Activated CD8-positive, alpha-beta memory T cell treated with anti-CD3 and anti-CD28 coated beads for 4 hours (primary cell): ENCODE data around the gene SLC38A2.
"Not testable (repeated sequence)": the region's sequence is repeated elsewhere in the genome, so short reads cannot be mapped to it uniquely, and the experiment has no call there.

Experiments used
- DNase-seq, 2 donors: peaks; one replicate each; pipeline ENCODE4 v3.0.0-alpha.2; 2020; ENCODE audit warnings: low read depth in 2 of 2

SLC38A2 gene

GRCh38 chr12:46360908-46361666, 11.5 kb downstream of the SLC38A2 start:
- DNase-seq = no peak

GRCh38 chr12:46360370-46360769, 12.2 kb downstream of the SLC38A2 start:
- DNase-seq = no peak

DNA sequence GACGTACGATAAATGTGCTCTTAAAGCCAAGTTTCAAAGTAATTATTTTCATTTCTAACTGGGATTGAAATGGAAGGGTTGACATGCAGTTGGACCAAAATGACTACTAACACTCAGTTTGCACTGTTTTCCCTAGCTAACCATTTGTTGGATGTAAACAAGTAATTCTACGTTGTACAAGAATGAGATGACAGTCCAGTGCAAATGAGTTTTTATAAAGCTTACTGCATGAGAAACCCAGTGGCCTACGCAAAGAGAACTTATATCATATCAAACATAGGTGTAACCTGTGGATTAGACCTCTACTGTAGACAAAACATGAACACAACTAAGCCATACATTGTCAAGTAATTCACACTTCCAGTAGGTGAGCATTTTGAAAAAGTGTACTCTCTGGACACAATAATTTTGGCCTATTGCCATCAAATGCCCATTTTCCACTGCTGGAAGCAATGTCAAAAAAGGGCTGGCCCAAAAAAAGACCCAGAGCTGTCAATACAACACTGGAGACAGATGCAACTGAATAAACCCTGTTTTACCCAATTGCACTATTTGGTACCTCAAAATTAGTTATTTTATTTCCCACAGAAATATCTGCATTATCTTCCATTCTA, 12.8 kb downstream of the SLC38A2 start:
- DNase-seq = no peak

DNA sequence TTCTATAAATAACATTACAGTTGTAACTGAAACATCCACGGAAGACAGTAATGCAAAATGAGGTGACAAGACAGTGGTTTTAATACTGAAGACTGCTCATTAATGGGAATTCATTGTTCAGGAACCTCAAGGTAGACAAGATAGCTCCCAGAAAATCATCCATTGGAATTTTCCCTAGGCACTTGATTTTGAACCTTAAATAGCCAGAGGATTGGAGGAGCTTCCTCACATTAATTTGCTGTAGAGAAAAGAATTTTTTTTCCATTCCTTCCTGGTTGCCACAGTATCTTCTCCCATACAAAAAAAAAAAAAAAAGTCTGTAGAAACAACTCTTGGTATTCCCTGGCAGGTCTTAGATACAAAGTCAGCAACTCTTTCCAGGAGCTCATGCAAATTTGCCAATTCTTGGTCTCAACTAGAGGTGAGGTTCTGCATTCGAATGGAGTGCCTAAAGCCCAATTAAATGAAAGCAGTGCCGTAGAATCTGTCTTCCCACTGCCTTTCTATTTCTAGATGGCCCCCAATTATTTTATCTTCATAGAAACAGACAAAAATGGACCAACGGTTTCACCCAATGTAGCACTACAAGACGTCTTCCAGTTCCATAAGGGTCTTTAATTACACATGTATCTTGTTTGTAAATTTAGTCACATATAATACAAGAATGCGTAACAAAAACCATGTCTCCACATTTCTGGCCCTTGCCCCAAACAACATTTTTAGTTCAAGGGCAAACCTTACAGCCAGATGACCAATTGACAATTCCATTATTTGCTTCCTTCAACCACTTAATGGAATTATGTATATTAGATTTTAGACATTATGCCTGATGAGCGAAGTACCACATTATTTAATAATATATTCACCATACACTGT, 13.5 kb downstream of the SLC38A2 start:
- DNase-seq = no peak

- no peak for DNase-seq
These were observed 14.3 kb downstream of the SLC38A2 start for GRCh38 chr12:46358325-46358700.

DNA sequence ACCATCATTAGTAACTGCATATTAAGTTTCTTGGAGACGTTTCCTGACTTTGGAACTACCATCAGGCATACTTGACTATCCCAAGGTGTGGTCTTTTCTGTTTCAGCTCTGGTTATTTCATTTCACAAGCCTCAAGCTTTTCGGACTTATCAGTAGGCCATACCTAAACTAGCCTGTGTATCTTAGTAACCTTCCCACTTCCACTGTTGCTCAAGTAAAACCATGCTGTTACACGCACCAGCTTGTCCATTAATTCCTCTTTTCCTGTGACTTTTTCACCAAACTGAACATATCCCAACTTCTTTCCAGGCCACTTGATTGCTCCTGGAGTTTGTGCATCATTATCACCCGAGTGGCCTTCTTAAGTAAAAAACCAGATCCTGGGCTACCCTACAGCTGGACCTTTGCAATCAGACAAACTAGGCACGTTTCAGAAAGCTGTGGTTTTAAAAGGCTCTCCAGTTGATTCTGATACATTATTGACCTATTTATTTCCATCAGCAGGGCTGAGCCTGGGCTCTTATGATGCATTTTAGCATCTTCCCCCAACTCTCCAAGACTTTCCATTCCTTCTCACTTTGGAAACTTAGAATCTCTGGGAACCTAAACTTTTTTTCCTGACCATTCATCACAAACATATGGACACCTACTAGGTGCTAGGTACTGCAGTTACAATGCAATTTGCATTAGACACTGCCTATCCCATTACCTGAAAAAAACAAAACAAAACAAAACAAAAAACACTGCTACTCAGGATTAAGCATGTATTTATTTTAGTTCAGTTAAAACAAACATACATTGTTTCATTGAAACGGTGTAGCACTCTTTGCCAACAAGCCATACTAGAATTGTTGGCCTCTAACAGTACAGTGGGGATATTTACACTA, 14.9 kb downstream of the SLC38A2 start:
- no peak for DNase-seq

DNA sequence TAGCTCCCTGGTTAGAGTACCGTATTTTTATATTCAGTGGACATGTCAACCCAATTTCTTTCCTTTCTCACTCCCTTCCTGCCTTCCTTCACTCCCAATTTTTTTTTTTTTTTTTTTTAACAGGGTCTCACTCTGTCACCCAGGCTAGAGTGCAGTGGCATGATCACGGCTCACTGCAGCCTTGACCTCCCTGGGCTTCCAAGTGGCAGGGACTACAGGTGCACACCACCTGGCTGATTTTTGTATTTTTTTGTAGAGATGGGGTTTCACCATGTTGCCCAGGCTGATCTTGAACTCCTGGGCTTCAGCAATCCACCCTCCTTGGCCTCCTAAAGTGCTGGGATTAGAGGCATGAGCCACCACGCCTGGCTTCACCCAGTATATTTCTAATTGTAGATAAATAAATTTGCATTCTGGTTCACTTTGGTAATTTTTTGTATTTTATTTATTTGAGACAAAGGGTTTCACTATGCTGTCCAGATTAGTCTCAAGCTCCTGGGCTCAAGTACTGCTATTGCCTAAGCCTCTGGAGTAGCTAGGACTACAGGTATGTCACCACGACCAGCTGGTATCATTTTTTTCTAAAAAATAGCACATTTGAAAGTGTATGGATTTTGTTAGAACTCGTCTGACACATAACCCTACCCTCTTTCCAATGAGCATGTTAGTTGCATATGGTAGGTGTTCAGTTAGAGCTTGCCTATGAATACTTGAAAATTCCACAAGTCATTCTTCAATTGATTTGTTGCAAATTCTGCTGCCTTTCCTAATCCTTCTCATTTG, 15.7 kb downstream of the SLC38A2 start:
- no peak for DNase-seq

DNA sequence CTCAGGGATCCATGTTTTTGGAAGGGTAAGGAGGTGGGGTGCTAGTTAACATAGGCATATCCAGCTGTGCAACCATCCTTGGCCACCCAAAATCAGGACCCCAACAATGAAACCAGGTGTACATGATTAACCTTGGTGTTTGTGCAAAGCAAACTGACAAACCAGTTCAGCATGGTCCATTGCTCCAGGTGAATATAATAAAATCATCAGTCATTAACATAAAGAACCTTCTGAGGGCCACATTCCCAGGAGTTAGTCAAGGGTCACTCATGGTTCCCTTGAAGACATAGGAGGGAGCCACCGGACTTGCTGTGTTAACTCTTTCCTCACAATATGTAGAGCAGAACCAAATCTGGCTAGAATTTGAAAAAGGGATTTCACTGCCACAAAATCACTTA, 17.8 kb downstream of the SLC38A2 start:
- no peak for DNase-seq

DNA sequence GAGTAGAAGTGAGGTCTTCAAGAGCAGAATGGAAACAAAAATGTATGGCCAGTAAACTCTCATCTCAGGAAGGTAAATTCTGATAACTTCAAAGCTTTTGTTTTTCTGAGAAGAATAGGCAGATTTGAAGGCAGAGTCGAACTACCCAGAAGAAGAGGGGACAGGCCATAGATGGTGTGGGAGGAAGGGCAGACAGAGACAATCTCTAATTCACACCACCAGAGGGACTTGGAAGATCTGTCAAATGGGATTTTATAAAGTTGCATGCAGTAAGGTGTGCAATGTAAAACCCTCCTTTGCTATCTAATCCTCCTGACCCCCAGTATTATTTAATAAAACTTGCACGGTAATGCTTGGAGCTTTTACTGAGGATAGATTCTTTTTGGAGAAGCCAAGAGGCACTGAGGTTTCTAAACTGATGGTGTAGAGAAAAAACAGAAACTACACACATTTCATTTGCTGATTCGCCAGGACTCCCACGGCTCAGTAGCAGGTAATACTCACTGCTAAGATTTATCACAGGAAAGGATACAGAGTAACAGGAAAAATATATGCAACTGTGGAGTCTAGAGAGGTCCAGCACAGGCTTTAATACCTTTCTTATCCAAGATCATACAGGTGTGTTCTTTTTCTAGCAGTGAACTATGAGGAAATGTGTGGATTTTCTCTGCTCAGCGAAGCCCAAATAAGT, 18.3 kb downstream of the SLC38A2 start:
- no peak for DNase-seq

GRCh38 chr12:46351886-46352650, 20.5 kb downstream of the SLC38A2 start:
- DNase-seq = no peak

- DNase-seq = no peak
These were observed 21.4 kb downstream of the SLC38A2 start for GRCh38 chr12:46351138-46351537.

- no peak for DNase-seq
These were observed 23.3 kb downstream of the SLC38A2 start for GRCh38 chr12:46349253-46349652.

DNA sequence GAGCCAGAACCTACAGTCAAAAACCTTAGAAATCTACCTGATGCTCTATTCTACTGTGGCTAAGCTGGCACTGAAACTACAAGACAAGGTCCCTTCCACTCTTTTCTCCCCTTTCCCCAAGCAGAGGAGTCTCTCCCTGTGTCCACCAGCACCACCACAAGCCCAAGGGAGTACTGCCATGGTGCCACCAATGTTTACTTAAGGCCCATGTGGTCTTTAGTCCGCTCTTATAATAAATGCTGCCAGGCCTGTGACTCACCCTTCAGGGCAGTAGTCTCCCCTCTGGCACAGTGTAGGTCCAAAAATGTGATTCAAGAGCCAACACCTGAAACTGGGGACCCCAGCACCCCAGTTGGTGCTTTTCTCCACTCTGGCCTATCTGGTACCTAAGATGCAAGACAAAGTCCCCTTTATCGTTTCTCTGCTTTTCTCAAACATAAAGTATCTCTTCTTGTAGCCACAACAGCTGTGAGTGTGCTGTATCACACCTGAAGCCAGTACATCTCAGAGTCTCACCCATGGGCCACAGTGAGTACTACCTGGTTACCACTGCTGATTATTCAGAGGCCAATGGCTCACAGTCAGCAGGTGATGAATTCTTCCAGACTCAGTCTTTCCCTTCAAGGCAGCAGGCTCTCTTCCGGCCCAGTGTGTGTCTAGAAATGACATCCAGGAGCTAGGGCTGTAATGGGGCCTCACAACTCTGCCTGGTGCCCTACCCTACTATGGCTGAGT, 29.3 kb downstream of the SLC38A2 start:
- no peak for DNase-seq

DNA sequence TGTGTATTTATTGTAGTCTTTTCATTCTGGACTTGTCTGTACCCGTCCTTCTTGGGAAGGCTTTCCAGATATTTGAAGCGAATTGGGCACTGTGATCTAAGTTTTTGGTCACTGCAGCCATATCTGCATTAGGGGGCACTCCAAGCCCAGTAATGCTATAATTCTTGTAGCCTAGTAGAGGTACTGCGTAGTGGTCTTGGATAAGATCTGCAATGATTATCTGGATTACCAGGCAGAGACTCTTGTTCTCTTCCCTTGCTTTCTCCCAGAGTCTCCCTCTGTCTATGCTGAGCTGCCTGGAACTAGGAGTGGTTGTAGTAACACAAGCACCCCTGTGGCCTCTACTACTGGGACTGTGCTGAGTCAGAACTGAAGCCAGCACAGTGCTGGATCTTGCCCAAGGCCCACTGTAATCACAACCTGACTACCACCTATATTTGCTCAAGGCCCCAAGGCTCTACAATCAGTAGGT, 30.0 kb downstream of the SLC38A2 start:
- peak in 1 of 2 donors; percentile 2 for DNase-seq

GRCh38 chr12:46339051-46339450, 33.5 kb downstream of the SLC38A2 start:
- DNase-seq = no peak

- no peak for DNase-seq
These were observed 40.3 kb downstream of the SLC38A2 start for GRCh38 chr12:46332260-46332659.

GRCh38 chr12:46325075-46325474, 47.5 kb downstream of the SLC38A2 start:
- not testable (repeated sequence) for DNase-seq

DNA sequence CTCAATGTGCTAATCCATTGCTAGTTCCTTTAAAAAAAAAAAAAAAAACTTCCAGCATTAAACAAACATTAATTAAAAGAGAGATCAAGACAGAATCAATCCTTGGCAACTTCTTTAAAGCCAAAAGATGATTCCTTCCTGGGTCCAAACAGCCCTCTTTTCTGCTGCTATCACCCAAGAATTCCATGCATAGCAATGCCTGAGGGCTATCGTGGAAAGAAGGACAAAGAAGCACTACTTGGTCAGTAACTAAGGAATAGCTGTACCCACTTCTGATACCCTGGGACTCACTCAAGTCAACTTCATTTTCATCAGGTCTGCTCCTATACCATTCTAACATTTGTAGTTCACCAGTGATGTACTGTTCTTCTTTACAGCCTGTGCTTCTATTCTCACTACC, 51.8 kb downstream of the SLC38A2 start:
- DNase-seq = no peak

DNA sequence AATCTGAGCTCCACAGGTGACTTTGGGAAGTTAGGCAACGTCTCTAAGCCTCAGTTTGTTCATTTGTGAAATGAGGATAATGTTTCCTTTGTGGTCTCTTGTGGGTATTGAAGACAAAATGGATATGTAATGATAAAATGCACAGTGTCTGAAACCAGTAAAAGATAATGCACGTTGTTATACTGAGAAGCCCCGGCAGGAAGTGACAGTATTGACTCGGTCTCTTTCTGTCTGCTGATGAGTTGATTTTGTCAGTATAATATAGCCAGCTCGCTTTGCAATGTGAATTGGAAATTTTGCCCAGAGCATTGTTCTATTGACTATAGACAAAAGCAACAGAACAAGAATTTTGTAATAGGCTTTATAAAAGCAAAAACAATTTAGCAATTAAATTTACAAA, 54.5 kb downstream of the SLC38A2 start:
- no peak for DNase-seq
